ENCODE results near the gene ZNF548.

The ZNF548 gene

GRCh38 chr19:57436417-57436816, 46.8 kb downstream of the ZNF548 start:
- ChIA-PET CTCF (interaction anchor here (1.0 to 1.1 kb wide), 2 partner anchors 30 kb away, joined by 4 read pairs; no protein-coding TSS in a partner anchor), POLR2A (no interaction called here)
- no peak for DNase-seq (ENCODE audit: low read depth, low spot score)
- TF ChIP-seq CTCF (IDR thresholded peaks at IDR 0.05; ENCODE audit: insufficient read depth, low read length, missing control alignments), result no peak
- H3K4me3 ChIP-seq (ENCODE audit: low read depth, low read length), result peak overlapping the region; percentile 90

- no peak overlapping the region for H3K4me3 ChIP-seq (ENCODE audit: low read depth, low read length)
- ChIA-PET POLR2A (no interaction called here), CTCF (no interaction called here)
- TF ChIP-seq CTCF (IDR thresholded peaks at IDR 0.05; ENCODE audit: insufficient read depth, low read length, missing control alignments), result no peak
- no peak for DNase-seq (ENCODE audit: low read depth, low spot score)
Observed at GRCh38 chr19:57437931-57438330, 48.3 kb downstream of the ZNF548 start.

- POLR2A ChIA-PET, result no interaction called here
- no peak overlapping the region for H3K4me3 ChIP-seq (ENCODE audit: low read depth, low read length)
- no peak for DNase-seq (ENCODE audit: low read depth, low spot score)
- CTCF ChIA-PET, result interaction anchor here (0.6 kb wide), 1 partner anchor 39 kb away, joined by 3 read pairs; the partner anchor contains the start of gene ZNF772
- no peak for TF ChIP-seq CTCF (IDR thresholded peaks at IDR 0.05; ENCODE audit: insufficient read depth, low read length, missing control alignments)
Observed at GRCh38 chr19:57438925-57439324, 49.3 kb downstream of the ZNF548 start.

GRCh38 chr19:57441979-57442752, 52.5 kb downstream of the ZNF548 start:
- ChIA-PET POLR2A (no interaction called here), CTCF (no interaction called here)
- no peak for TF ChIP-seq CTCF (IDR thresholded peaks at IDR 0.05; ENCODE audit: insufficient read depth, low read length, missing control alignments)
- H3K4me3 ChIP-seq (ENCODE audit: low read depth, low read length), result no peak overlapping the region
- DNase-seq (ENCODE audit: low read depth, low spot score), result no peak

- H3K4me3 ChIP-seq (ENCODE audit: low read depth, low read length), result no peak overlapping the region
- TF ChIP-seq CTCF (IDR thresholded peaks at IDR 0.05; ENCODE audit: insufficient read depth, low read length, missing control alignments), result no peak
- ChIA-PET CTCF (no interaction called here), POLR2A (no interaction called here)
- DNase-seq (ENCODE audit: low read depth, low spot score), result no peak
Observed at GRCh38 chr19:57443121-57443696, 53.6 kb downstream of the ZNF548 start.

- no peak for DNase-seq (ENCODE audit: low read depth, low spot score)
- no peak overlapping the region for H3K4me3 ChIP-seq (ENCODE audit: low read depth, low read length)
- POLR2A ChIA-PET, result no interaction called here
- CTCF ChIA-PET, result no interaction called here
- TF ChIP-seq CTCF (IDR thresholded peaks at IDR 0.05; ENCODE audit: insufficient read depth, low read length, missing control alignments), result no peak
Observed at GRCh38 chr19:57452307-57452706, 62.7 kb downstream of the ZNF548 start.

All from AG04449 (cell line).